HEK293 (cell line): ENCODE measurements around the gene TRIM5.
"Not testable (repeated sequence)": the region's sequence is repeated elsewhere in the genome, so short reads cannot be mapped to it uniquely, and the experiment has no call there.

ENCODE experiments used
- CTCF ChIA-PET: fragments of 350-600 bp; formaldehyde crosslinking; extraction: SDS; loops from one replicate; lab custom pipeline; 2021; ENCODE audit warnings: antibody characterized with exemption; lab: Yijun Ruan, JAX
- POLR2A ChIA-PET: fragments of 300-600 bp; formaldehyde crosslinking; extraction: SDS; loops from one replicate; lab custom pipeline; 2020; ENCODE audit warnings: antibody characterized with exemption, inconsistent platforms; lab: Yijun Ruan, JAX
- H3K27ac ChIP-seq: fragments of 200-500 bp; sonication (Bioruptor generic); 2 replicates; pipeline ENCODE4 v1.5.1; 2014; ENCODE audit warnings: low read depth, low read length, control low read depth, inconsistent platforms; ENCODE audit errors: extremely low read depth
- H3K36me3 ChIP-seq, 2 experiments: fragments of 200-500 bp in 1 of 2; sonication (Bioruptor generic) in 1 of 2; 1 replicate in 1 of 2; 2 replicates in 1 of 2; pipeline ENCODE4 v1.5.1; 2014 to 2017; ENCODE audit warnings: inconsistent platforms in 2 of 2, low read length in 2 of 2; ENCODE audit not compliant: control insufficient read depth in 2 of 2, insufficient read depth in 1 of 2
- H3K4me1 ChIP-seq: fragments of 200-500 bp; sonication (Bioruptor generic); 2 replicates; pipeline ENCODE4 v1.5.1; 2014; ENCODE audit warnings: mild to moderate bottlenecking, low read length, inconsistent platforms; ENCODE audit not compliant: control insufficient read depth, insufficient read depth
- H3K4me3 ChIP-seq: 2 replicates; pipeline ENCODE4 v1.5.1; 2011; ENCODE audit warnings: low read depth, mild to moderate bottlenecking, control low read depth, low read length, moderate library complexity
- H3K9me3 ChIP-seq: fragments of 200-500 bp; sonication (Bioruptor generic); 2 replicates; pipeline ENCODE4 v1.5.1; 2014; ENCODE audit warnings: low read depth, low read length, inconsistent platforms; ENCODE audit not compliant: control insufficient read depth, insufficient read depth
- HOXC10 ChIP-seq: sonication (generic); formaldehyde crosslinking; IDR thresholded peaks from 2 replicates; pipeline ENCODE4 v1.8.1; 2023; ENCODE audit warnings: mild to moderate bottlenecking, missing genetic modification reagents
- KLF16 ChIP-seq: fragments of 450-650 bp; formaldehyde crosslinking; IDR thresholded peaks from 2 replicates; pipeline ENCODE4 v1.5.1; 2017; ENCODE audit warnings: missing biosample characterization, missing genetic modification characterization
- KLF8 ChIP-seq: fragments of 450-650 bp; formaldehyde crosslinking; IDR thresholded peaks from 2 replicates; pipeline ENCODE4 v1.5.1; 2016; ENCODE audit warnings: missing biosample characterization, missing genetic modification characterization
- OVOL3 ChIP-seq: fragments of 450-650 bp; formaldehyde crosslinking; IDR thresholded peaks from 2 replicates; pipeline ENCODE4 v1.5.1; 2016; ENCODE audit warnings: missing biosample characterization, missing genetic modification characterization
- SETDB1 ChIP-seq: IDR thresholded peaks from one replicate; pipeline ENCODE4 v1.6.1; 2017; ENCODE audit warnings: mild to moderate bottlenecking, low read length, moderate library complexity, mixed read lengths; ENCODE audit not compliant: insufficient read length
- ZBTB21 ChIP-seq: fragments of 450-650 bp; formaldehyde crosslinking; IDR thresholded peaks from 2 replicates; pipeline ENCODE4 v1.5.1; 2017; ENCODE audit warnings: missing biosample characterization, missing genetic modification characterization
- ZNF214 ChIP-seq: fragments of 450-650 bp; formaldehyde crosslinking; IDR thresholded peaks from 2 replicates; pipeline ENCODE4 v1.5.1; 2017; ENCODE audit warnings: missing biosample characterization, mild to moderate bottlenecking, missing genetic modification characterization, borderline replicate concordance
- ZNF239 ChIP-seq: fragments of 450-650 bp; formaldehyde crosslinking; IDR thresholded peaks from 2 replicates; pipeline ENCODE4 v1.5.1; 2016; ENCODE audit warnings: missing biosample characterization, missing genetic modification characterization
- ZNF311 ChIP-seq: fragments of 450-650 bp; formaldehyde crosslinking; IDR thresholded peaks from 2 replicates; pipeline ENCODE4 v1.5.1; 2017; ENCODE audit warnings: missing biosample characterization, missing genetic modification characterization, borderline replicate concordance
- ZNF391 ChIP-seq: fragments of 450-650 bp; formaldehyde crosslinking; IDR thresholded peaks from 2 replicates; pipeline ENCODE4 v1.5.1; 2016; ENCODE audit warnings: low read depth, missing biosample characterization, missing genetic modification characterization, borderline replicate concordance
- ZNF548 ChIP-seq: fragments of 450-650 bp; formaldehyde crosslinking; IDR thresholded peaks from 2 replicates; pipeline ENCODE4 v1.5.1; 2016; ENCODE audit warnings: missing biosample characterization, missing genetic modification characterization
- ZNF549 ChIP-seq: fragments of 450-650 bp; IDR thresholded peaks from 2 replicates; pipeline ENCODE4 v1.5.1; 2018; ENCODE audit warnings: missing biosample characterization, missing genetic modification characterization, mild to moderate bottlenecking, inconsistent platforms, moderate library complexity
- ZNF555 ChIP-seq: fragments of 450-650 bp; formaldehyde crosslinking; conservative IDR thresholded peaks from 2 replicates; pipeline ENCODE4 v1.5.1; 2017; ENCODE audit warnings: missing biosample characterization, mild to moderate bottlenecking, missing genetic modification characterization, inconsistent platforms
- ZNF776 ChIP-seq: fragments of 450-650 bp; formaldehyde crosslinking; IDR thresholded peaks from 2 replicates; pipeline ENCODE4 v1.5.0; 2017; ENCODE audit warnings: missing biosample characterization, missing genetic modification characterization, borderline replicate concordance
- ZNF830 ChIP-seq: fragments of 450-650 bp; IDR thresholded peaks from 2 replicates; pipeline ENCODE4 v1.5.0; 2018; ENCODE audit warnings: missing biosample characterization, missing genetic modification characterization, low read depth, mild to moderate bottlenecking, moderate library complexity
- ZNF843 ChIP-seq: fragments of 450-650 bp; formaldehyde crosslinking; IDR thresholded peaks from 2 replicates; pipeline ENCODE4 v1.5.1; 2016; ENCODE audit warnings: missing biosample characterization, missing genetic modification characterization
- TF ChIP-seq, protein P1 (sequence below): fragments of 450-650 bp; formaldehyde crosslinking; IDR thresholded peaks from 2 replicates; pipeline ENCODE4 v1.5.1; 2016; ENCODE audit warnings: missing biosample characterization, missing genetic modification characterization
- TF ChIP-seq, protein P2 (sequence below): fragments of 450-650 bp; formaldehyde crosslinking; IDR thresholded peaks from 2 replicates; pipeline ENCODE4 v1.5.1; 2017; ENCODE audit warnings: missing biosample characterization, missing genetic modification characterization
- TF ChIP-seq, protein P3 (sequence below): fragments of 450-650 bp; formaldehyde crosslinking; conservative IDR thresholded peaks from 2 replicates; pipeline ENCODE4 v1.5.1; 2016; ENCODE audit warnings: low read depth, missing biosample characterization, missing genetic modification characterization

TRIM5 gene

DNA sequence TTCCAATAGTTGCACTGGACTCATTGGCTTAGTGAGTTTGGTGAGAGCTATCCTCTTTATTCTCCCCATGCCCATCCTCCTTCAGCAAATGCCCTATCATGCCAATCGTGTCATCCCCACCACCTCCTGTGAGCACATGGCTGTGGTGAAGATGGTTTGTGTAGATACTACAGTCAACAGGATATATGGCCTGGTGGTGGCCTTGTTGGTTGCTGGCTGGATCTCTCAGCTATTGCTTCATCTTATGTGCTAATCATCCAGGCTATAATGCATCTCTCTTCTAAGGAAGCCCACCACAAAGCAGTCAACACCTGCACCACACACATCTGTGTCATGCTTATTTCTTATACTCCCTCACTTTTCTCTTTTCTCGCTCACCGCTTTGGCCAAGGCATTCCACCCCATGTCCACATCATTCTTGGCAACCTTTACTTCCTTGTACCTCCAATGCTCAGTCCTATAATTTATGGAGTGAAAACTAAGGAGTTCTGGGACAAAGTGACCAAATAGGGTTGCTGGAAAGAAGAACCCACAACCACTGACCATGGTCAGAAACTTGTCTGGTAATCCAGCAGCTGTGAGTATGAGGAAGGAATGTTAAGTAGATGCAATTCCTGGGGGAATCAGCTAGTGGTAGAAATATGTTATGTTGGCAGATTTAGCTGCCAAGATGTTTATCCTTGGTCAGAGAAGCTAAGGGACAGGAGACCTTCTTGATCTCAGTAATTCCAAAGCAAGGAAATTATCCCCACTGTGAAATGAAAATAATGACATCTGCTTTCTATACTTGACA lies 35.0 kb upstream of the TRIM5 start:
- Histone ChIP-seq H3K4me1 (no peaks in the 10 kb centered on the region), H3K4me3 (no peak overlapping the region), H3K27ac (no peak overlapping the region), H3K36me3 (no peaks in the 10 kb centered on the region), H3K9me3 (no peaks in the 10 kb centered on the region)
- no peak for TF ChIP-seq ZNF391 (tag by site-specific recombination)
- TF ChIP-seq ZBTB21 (tag by site-specific recombination), result no peak
- TF ChIP-seq ZNF311 (tag by site-specific recombination), result no peak
- TF ChIP-seq, protein P1, sequence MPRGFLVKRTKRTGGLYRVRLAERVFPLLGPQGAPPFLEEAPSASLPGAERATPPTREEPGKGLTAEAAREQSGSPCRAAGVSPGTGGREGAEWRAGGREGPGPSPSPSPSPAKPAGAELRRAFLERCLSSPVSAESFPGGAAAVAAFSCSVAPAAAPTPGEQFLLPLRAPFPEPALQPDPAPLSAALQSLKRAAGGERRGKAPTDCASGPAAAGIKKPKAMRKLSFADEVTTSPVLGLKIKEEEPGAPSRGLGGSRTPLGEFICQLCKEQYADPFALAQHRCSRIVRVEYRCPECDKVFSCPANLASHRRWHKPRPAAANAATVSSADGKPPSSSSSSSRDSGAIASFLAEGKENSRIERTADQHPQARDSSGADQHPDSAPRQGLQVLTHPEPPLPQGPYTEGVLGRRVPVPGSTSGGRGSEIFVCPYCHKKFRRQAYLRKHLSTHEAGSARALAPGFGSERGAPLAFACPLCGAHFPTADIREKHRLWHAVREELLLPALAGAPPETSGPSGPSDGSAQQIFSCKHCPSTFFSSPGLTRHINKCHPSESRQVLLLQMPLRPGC (tag by site-specific recombination), result no peak
- no peak for TF ChIP-seq ZNF555 (tag by site-specific recombination)
- no peak for TF ChIP-seq ZNF239 (tag by site-specific recombination)
- TF ChIP-seq, protein P2, sequence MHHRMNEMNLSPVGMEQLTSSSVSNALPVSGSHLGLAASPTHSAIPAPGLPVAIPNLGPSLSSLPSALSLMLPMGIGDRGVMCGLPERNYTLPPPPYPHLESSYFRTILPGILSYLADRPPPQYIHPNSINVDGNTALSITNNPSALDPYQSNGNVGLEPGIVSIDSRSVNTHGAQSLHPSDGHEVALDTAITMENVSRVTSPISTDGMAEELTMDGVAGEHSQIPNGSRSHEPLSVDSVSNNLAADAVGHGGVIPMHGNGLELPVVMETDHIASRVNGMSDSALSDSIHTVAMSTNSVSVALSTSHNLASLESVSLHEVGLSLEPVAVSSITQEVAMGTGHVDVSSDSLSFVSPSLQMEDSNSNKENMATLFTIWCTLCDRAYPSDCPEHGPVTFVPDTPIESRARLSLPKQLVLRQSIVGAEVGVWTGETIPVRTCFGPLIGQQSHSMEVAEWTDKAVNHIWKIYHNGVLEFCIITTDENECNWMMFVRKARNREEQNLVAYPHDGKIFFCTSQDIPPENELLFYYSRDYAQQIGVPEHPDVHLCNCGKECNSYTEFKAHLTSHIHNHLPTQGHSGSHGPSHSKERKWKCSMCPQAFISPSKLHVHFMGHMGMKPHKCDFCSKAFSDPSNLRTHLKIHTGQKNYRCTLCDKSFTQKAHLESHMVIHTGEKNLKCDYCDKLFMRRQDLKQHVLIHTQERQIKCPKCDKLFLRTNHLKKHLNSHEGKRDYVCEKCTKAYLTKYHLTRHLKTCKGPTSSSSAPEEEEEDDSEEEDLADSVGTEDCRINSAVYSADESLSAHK (tag by site-specific recombination), result no peak
- TF ChIP-seq ZNF214, result no peak
- no peak for TF ChIP-seq ZNF548 (tag by site-specific recombination)
- no peak for TF ChIP-seq KLF8 (tag by site-specific recombination)
- TF ChIP-seq ZNF830 (tag by site-specific recombination), result no peak
- no peak for TF ChIP-seq HOXC10
- no peak for TF ChIP-seq OVOL3 (tag by site-specific recombination)
- TF ChIP-seq ZNF776 (tag by site-specific recombination), result no peak
- TF ChIP-seq SETDB1, result no peak
- no peak for TF ChIP-seq KLF16
- TF ChIP-seq, protein P3, sequence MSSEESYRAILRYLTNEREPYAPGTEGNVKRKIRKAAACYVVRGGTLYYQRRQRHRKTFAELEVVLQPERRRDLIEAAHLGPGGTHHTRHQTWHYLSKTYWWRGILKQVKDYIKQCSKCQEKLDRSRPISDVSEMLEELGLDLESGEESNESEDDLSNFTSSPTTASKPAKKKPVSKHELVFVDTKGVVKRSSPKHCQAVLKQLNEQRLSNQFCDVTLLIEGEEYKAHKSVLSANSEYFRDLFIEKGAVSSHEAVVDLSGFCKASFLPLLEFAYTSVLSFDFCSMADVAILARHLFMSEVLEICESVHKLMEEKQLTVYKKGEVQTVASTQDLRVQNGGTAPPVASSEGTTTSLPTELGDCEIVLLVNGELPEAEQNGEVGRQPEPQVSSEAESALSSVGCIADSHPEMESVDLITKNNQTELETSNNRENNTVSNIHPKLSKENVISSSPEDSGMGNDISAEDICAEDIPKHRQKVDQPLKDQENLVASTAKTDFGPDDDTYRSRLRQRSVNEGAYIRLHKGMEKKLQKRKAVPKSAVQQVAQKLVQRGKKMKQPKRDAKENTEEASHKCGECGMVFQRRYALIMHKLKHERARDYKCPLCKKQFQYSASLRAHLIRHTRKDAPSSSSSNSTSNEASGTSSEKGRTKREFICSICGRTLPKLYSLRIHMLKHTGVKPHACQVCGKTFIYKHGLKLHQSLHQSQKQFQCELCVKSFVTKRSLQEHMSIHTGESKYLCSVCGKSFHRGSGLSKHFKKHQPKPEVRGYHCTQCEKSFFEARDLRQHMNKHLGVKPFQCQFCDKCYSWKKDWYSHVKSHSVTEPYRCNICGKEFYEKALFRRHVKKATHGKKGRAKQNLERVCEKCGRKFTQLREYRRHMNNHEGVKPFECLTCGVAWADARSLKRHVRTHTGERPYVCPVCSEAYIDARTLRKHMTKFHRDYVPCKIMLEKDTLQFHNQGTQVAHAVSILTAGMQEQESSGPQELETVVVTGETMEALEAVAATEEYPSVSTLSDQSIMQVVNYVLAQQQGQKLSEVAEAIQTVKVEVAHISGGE (tag by site-specific recombination), result no peak
- TF ChIP-seq ZNF549 (tag by site-specific recombination), result no peak
- TF ChIP-seq ZNF843 (tag by site-specific recombination), result no peak
- ChIA-PET CTCF (no interaction called here), POLR2A (no interaction called here)

DNA sequence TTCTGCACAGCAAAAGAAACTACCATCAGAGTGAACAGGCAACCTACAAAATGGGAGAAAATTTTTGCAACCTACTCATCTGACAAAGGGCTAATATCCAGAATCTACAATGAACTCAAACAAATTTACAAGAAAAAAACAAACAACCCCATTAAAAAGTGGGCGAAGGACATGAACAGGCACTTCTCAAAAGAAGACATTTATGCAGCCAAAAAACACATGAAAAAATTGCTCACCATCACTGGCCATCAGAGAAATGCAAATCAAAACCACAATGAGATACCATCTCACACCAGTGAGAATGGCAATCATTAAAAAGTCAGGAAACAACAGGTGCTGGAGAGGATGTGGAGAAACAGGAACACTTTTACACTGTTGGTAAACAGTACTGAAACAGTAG lies 31.6 kb upstream of the TRIM5 start:
- H3K9me3 ChIP-seq, H3K4me1 ChIP-seq, H3K4me3 ChIP-seq, POLR2A ChIA-PET, H3K27ac ChIP-seq, CTCF ChIA-PET, H3K36me3 ChIP-seq: not testable (repeated sequence)
